Activated T-helper 17 cell treated with anti-CD3 and anti-CD28 coated beads, Interleukin-2, amount 50 U/mL, for 72 hours (primary cell): Measurements from ENCODE around the gene ALK. TPM values are rescaled to one million over a fixed set of nuclear protein-coding genes. Genes with fewer than 3 reads are reported as not detected.

Experiments used
- ATAC-seq: fragments of 150-1000 bp; cut with Tn5 transposase; replicated peaks from 2 replicates; pipeline ENCODE4 v1.10.0; 2021; ENCODE audit warnings: mild to moderate bottlenecking, moderate library complexity
- H3K27ac Mint-ChIP-seq: one replicate; pipeline ENCODE4 v1.8.0; 2022; ENCODE audit warnings: mixed read lengths
- H3K27me3 Mint-ChIP-seq: one replicate; pipeline ENCODE4 v1.8.0; 2022; ENCODE audit warnings: mixed read lengths
- H3K36me3 Mint-ChIP-seq: one replicate; pipeline ENCODE4 v1.8.0; 2022; ENCODE audit warnings: low read depth, mild to moderate bottlenecking, mixed read lengths
- H3K4me1 Mint-ChIP-seq: one replicate; pipeline ENCODE4 v1.8.0; 2022; ENCODE audit warnings: mixed read lengths
- H3K4me3 Mint-ChIP-seq: one replicate; pipeline ENCODE4 v1.8.0; 2022; ENCODE audit warnings: mild to moderate bottlenecking, mixed read lengths
- H3K9me3 Mint-ChIP-seq: one replicate; pipeline ENCODE4 v1.8.0; 2022; ENCODE audit warnings: mixed read lengths
- total RNA-seq, 2 donors: library from RNA; stranded (reverse); gene quantifications; one replicate each; pipeline ENCODE4 v1.2.3, GENCODE V29; 2022

Gene ALK
- total RNA-seq, 2 donors from 2014 or later = not detected

- no peaks in the 10 kb centered on the region for H3K9me3 Mint-ChIP-seq
- H3K4me3 Mint-ChIP-seq = no peak overlapping the region
- no peaks in the 10 kb centered on the region for H3K27me3 Mint-ChIP-seq
- no peaks in the 10 kb centered on the region for H3K36me3 Mint-ChIP-seq
- no peak overlapping the region for H3K27ac Mint-ChIP-seq
- ATAC-seq = no peak
- H3K4me1 Mint-ChIP-seq = no peaks in the 10 kb centered on the region
Measured at GRCh38 chr2:29218071-29218470, 703.3 kb downstream of the ALK start.

GRCh38 chr2:29216609-29216909 lies 704.8 kb downstream of the ALK start:
- H3K9me3 Mint-ChIP-seq = no peaks in the 10 kb centered on the region
- no peak overlapping the region for H3K4me3 Mint-ChIP-seq
- H3K4me1 Mint-ChIP-seq = no peaks in the 10 kb centered on the region
- no peaks in the 10 kb centered on the region for H3K36me3 Mint-ChIP-seq
- no peak for ATAC-seq
- H3K27me3 Mint-ChIP-seq = no peaks in the 10 kb centered on the region
- H3K27ac Mint-ChIP-seq = no peak overlapping the region

GRCh38 chr2:29215739-29216608 lies 705.4 kb downstream of the ALK start:
- no peak for ATAC-seq
- H3K36me3 Mint-ChIP-seq = no peaks in the 10 kb centered on the region
- H3K4me1 Mint-ChIP-seq = no peaks in the 10 kb centered on the region
- H3K4me3 Mint-ChIP-seq = no peak overlapping the region
- H3K27me3 Mint-ChIP-seq = no peaks in the 10 kb centered on the region
- no peaks in the 10 kb centered on the region for H3K9me3 Mint-ChIP-seq
- H3K27ac Mint-ChIP-seq = no peak overlapping the region

GRCh38 chr2:29215073-29215472 lies 706.3 kb downstream of the ALK start:
- ATAC-seq = no peak
- no peak overlapping the region for H3K4me3 Mint-ChIP-seq
- H3K4me1 Mint-ChIP-seq = no peaks in the 10 kb centered on the region
- H3K9me3 Mint-ChIP-seq = no peaks in the 10 kb centered on the region
- H3K27ac Mint-ChIP-seq = no peak overlapping the region
- H3K27me3 Mint-ChIP-seq = no peaks in the 10 kb centered on the region
- H3K36me3 Mint-ChIP-seq = no peaks in the 10 kb centered on the region

- Mint-ChIP-seq H3K27ac (peak overlapping the region; percentile 31), H3K4me3 (no peak overlapping the region), H3K4me1 (no peaks in the 10 kb centered on the region), H3K27me3 (no peaks in the 10 kb centered on the region), H3K36me3 (no peaks in the 10 kb centered on the region), H3K9me3 (no peaks in the 10 kb centered on the region)
- no peak for ATAC-seq
Measured at GRCh38 chr2:29213888-29214291, 707.5 kb downstream of the ALK start.

GRCh38 chr2:29212009-29212408 lies 709.4 kb downstream of the ALK start:
- no peaks in the 10 kb centered on the region for H3K4me1 Mint-ChIP-seq
- H3K27ac Mint-ChIP-seq = no peak overlapping the region
- H3K36me3 Mint-ChIP-seq = peaks cover 6% of the 10 kb centered on the region
- no peak overlapping the region for H3K4me3 Mint-ChIP-seq
- H3K27me3 Mint-ChIP-seq = no peaks in the 10 kb centered on the region
- no peak for ATAC-seq
- H3K9me3 Mint-ChIP-seq = no peaks in the 10 kb centered on the region

GRCh38 chr2:29209551-29209950 lies 711.8 kb downstream of the ALK start:
- H3K9me3 Mint-ChIP-seq = no peaks in the 10 kb centered on the region
- H3K4me1 Mint-ChIP-seq = no peaks in the 10 kb centered on the region
- no peaks in the 10 kb centered on the region for H3K27me3 Mint-ChIP-seq
- no peak overlapping the region for H3K27ac Mint-ChIP-seq
- no peak for ATAC-seq
- H3K4me3 Mint-ChIP-seq = no peak overlapping the region
- H3K36me3 Mint-ChIP-seq = peaks cover 6% of the 10 kb centered on the region

GRCh38 chr2:29207352-29208148 lies 713.8 kb downstream of the ALK start:
- Mint-ChIP-seq H3K4me3 (no peak overlapping the region), H3K9me3 (no peaks in the 10 kb centered on the region), H3K27me3 (no peaks in the 10 kb centered on the region), H3K27ac (no peak overlapping the region), H3K4me1 (no peaks in the 10 kb centered on the region), H3K36me3 (peaks cover 18% of the 10 kb centered on the region)
- ATAC-seq = no peak

- no peak overlapping the region for H3K4me3 Mint-ChIP-seq
- no peaks in the 10 kb centered on the region for H3K9me3 Mint-ChIP-seq
- peaks cover 22% of the 10 kb centered on the region for H3K36me3 Mint-ChIP-seq
- no peaks in the 10 kb centered on the region for H3K4me1 Mint-ChIP-seq
- peak overlapping the region; percentile 17 for H3K27ac Mint-ChIP-seq
- H3K27me3 Mint-ChIP-seq = no peaks in the 10 kb centered on the region
- no peak for ATAC-seq
Measured at GRCh38 chr2:29206941-29207340, 714.4 kb downstream of the ALK start.

- no peak for ATAC-seq
- Mint-ChIP-seq H3K9me3 (no peaks in the 10 kb centered on the region), H3K4me1 (no peaks in the 10 kb centered on the region), H3K27ac (peak overlapping the region; percentile 5), H3K27me3 (no peaks in the 10 kb centered on the region), H3K36me3 (peaks cover 16% of the 10 kb centered on the region), H3K4me3 (no peak overlapping the region)
Measured at GRCh38 chr2:29202819-29203495, 718.4 kb downstream of the ALK start.

GRCh38 chr2:29201979-29202378 lies 719.4 kb downstream of the ALK start:
- H3K27ac Mint-ChIP-seq = no peak overlapping the region
- no peak for ATAC-seq
- no peak overlapping the region for H3K4me3 Mint-ChIP-seq
- peaks cover 16% of the 10 kb centered on the region for H3K36me3 Mint-ChIP-seq
- H3K9me3 Mint-ChIP-seq = no peaks in the 10 kb centered on the region
- no peaks in the 10 kb centered on the region for H3K27me3 Mint-ChIP-seq
- no peaks in the 10 kb centered on the region for H3K4me1 Mint-ChIP-seq

GRCh38 chr2:29196792-29197788 lies 724.3 kb downstream of the ALK start:
- Mint-ChIP-seq H3K27ac (no peak overlapping the region), H3K9me3 (no peaks in the 10 kb centered on the region), H3K4me3 (no peak overlapping the region), H3K27me3 (no peaks in the 10 kb centered on the region), H3K36me3 (no peaks in the 10 kb centered on the region), H3K4me1 (peaks cover 4% of the 10 kb centered on the region)
- ATAC-seq = peak; percentile 88

- Mint-ChIP-seq H3K4me1 (peaks cover 4% of the 10 kb centered on the region), H3K27me3 (no peaks in the 10 kb centered on the region), H3K4me3 (no peak overlapping the region), H3K9me3 (no peaks in the 10 kb centered on the region), H3K36me3 (peaks cover 5% of the 10 kb centered on the region), H3K27ac (no peak overlapping the region)
- no peak for ATAC-seq
Measured at GRCh38 chr2:29195796-29196195, 725.6 kb downstream of the ALK start.

GRCh38 chr2:29193681-29194080 lies 727.7 kb downstream of the ALK start:
- Mint-ChIP-seq H3K4me1 (peaks cover 4% of the 10 kb centered on the region), H3K27me3 (no peaks in the 10 kb centered on the region), H3K4me3 (no peak overlapping the region), H3K9me3 (no peaks in the 10 kb centered on the region), H3K36me3 (peaks cover 5% of the 10 kb centered on the region), H3K27ac (no peak overlapping the region)
- no peak for ATAC-seq
